Measurements from ENCODE around the gene PPP4R4.
"Not testable (repeated sequence)": the region's sequence is repeated elsewhere in the genome, so short reads cannot be mapped to it uniquely, and the experiment has no call there.

PPP4R4 gene

DNA sequence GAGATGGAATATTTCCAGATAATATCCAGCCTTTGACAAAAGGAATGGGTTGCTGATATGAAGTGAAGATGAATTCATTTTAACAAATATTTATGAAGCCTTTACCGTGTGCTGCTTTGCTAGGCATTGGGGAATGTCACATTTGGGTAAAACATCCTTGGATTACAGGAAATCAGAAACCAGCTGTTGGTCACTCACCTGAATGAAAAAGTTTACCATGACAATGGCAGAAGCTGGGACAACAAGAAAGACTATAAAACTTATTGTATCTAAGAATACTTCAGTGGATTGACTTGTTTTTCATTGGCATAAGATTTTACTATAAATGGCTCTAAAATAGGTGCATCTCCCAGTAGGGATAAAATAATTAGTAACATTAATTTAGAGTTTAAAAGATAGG is 19.7 kb downstream of the PPP4R4 start:
- Histone ChIP-seq H3K27ac (no peak overlapping the region), H3K9me3 (ENCODE audit: severe bottlenecking) (no peaks in the 10 kb centered on the region), H3K4me3 (ENCODE audit: low read depth, low read length) (no peak overlapping the region), H3K27me3 (ENCODE audit: insufficient read depth, low read depth, severe bottlenecking) (no peaks in the 10 kb centered on the region), H3K36me3 (no peaks in the 10 kb centered on the region)
- TF ChIP-seq, protein P1, sequence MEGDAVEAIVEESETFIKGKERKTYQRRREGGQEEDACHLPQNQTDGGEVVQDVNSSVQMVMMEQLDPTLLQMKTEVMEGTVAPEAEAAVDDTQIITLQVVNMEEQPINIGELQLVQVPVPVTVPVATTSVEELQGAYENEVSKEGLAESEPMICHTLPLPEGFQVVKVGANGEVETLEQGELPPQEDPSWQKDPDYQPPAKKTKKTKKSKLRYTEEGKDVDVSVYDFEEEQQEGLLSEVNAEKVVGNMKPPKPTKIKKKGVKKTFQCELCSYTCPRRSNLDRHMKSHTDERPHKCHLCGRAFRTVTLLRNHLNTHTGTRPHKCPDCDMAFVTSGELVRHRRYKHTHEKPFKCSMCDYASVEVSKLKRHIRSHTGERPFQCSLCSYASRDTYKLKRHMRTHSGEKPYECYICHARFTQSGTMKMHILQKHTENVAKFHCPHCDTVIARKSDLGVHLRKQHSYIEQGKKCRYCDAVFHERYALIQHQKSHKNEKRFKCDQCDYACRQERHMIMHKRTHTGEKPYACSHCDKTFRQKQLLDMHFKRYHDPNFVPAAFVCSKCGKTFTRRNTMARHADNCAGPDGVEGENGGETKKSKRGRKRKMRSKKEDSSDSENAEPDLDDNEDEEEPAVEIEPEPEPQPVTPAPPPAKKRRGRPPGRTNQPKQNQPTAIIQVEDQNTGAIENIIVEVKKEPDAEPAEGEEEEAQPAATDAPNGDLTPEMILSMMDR (IDR thresholded peaks at IDR 0.05; ENCODE audit: low read depth, low read length) = no peak
- no peak for DNase-seq

DNA sequence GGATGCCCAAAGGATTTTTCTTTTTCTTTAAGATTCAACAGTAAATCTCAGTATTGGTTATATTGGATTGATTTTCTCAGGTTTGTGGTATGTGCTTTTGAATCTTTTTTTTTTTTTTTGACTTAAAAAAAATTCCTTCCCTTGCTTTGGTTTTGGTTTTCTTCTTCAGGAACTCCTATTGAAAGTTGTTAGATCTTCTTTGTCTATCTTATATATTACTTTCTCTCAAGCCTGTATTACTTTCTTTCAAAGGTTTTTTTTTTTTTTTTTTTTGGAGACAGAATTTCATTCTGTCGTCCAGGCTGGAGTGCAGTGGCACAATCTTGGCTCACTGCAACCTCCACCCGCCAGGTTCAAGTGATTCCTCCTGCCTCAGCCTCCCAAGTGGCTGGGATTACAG is 21.9 kb downstream of the PPP4R4 start:
- Histone ChIP-seq H3K27me3 (ENCODE audit: insufficient read depth, low read depth, severe bottlenecking) (no peaks in the 10 kb centered on the region), H3K4me3 (ENCODE audit: low read depth, low read length) (no peak overlapping the region), H3K27ac (no peak overlapping the region), H3K36me3 (no peaks in the 10 kb centered on the region), H3K9me3 (ENCODE audit: severe bottlenecking) (peaks cover 6% of the 10 kb centered on the region)
- TF ChIP-seq, protein P1 (IDR thresholded peaks at IDR 0.05; ENCODE audit: low read depth, low read length) = no peak
- DNase-seq = no peak

DNA sequence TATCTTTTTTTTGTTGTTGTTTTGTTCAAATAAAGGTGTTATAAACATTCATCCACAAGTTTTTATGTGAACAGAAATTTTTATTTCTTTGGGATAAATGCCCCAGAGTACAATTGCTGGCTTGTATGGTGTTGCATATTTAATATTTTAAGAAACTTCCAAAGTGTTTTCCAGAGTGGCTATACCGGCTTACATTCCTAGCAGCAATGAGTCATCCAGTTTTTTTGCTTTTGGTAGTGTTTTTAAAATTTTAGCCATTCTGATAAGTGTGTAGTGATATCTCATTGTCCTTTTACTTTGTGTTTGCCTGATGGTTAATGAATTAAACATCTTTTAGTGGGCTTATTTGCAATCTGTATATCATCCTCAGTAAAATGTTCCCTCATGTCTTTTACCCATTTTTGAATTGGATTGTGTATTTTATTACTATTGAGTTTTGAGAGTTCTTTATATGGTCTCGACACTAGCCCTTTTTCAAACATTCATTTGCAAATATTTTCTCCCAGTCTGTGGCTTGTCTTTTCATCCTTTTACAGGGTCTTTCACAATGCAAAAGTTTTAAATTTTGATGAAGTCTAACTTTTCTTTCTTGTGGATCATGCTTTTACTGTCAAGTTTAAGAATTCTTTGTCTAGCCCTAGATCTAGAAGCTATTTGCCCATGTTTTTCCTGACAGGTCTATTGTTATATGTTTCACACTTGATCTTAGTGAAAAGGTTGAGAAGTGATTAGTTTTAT is 29.5 kb downstream of the PPP4R4 start:
- peaks cover 6% of the 10 kb centered on the region for H3K9me3 ChIP-seq (ENCODE audit: severe bottlenecking)
- no peaks in the 10 kb centered on the region for H3K27me3 ChIP-seq (ENCODE audit: insufficient read depth, low read depth, severe bottlenecking)
- DNase-seq = no peak
- TF ChIP-seq, protein P1 (IDR thresholded peaks at IDR 0.05; ENCODE audit: low read depth, low read length) = no peak
- no peak overlapping the region for H3K27ac ChIP-seq
- no peaks in the 10 kb centered on the region for H3K36me3 ChIP-seq
- H3K4me3 ChIP-seq (ENCODE audit: low read depth, low read length) = no peak overlapping the region

DNA sequence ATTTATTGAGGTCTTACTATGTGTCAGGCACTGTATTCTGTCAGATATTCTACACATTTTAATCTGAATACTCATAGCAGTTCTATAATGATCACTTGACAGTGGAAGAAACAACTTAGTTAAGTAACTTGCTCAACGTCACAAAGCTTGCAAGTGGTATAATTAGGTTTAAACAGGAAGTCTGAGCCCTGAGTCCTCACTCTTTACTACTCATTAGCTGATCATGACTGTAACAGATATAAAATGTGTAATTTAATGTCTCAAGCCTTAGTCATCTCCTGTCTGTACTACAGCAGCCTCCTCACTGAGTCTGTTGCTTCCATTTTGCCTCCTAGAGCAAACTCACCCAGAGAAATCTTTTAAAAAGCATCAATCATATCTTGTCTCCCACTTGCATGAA is 38.9 kb downstream of the PPP4R4 start:
- peaks cover 27% of the 10 kb centered on the region for H3K36me3 ChIP-seq
- no peak overlapping the region for H3K4me3 ChIP-seq (ENCODE audit: low read depth, low read length)
- no peak for DNase-seq
- H3K9me3 ChIP-seq (ENCODE audit: severe bottlenecking) = peaks cover 4% of the 10 kb centered on the region
- TF ChIP-seq, protein P1 (IDR thresholded peaks at IDR 0.05; ENCODE audit: low read depth, low read length) = no peak
- no peaks in the 10 kb centered on the region for H3K27me3 ChIP-seq (ENCODE audit: insufficient read depth, low read depth, severe bottlenecking)
- no peak overlapping the region for H3K27ac ChIP-seq

DNA sequence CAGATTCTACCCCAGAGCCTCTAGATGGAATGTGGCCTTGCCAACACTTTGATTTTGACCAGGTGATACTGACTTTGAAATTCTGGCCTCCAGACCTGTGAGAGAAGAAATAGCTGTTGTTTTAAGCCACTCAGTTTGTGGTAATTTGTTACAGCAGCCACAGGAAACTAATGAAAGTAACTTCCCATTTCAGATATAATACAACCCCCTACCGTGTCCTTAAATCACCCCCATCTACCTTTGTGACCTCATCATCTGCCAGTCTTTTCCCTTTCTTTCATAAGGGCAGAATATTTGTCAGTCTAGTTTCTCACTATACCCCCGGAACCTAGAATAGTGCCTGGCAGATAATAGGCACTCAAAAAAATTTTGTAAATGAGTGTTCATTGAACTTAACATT is 39.6 kb downstream of the PPP4R4 start:
- DNase-seq = no peak
- H3K27me3 ChIP-seq (ENCODE audit: insufficient read depth, low read depth, severe bottlenecking) = no peaks in the 10 kb centered on the region
- H3K27ac ChIP-seq = no peak overlapping the region
- H3K36me3 ChIP-seq = peaks cover 27% of the 10 kb centered on the region
- H3K4me3 ChIP-seq (ENCODE audit: low read depth, low read length) = no peak overlapping the region
- TF ChIP-seq, protein P1 (IDR thresholded peaks at IDR 0.05; ENCODE audit: low read depth, low read length) = no peak
- peaks cover 4% of the 10 kb centered on the region for H3K9me3 ChIP-seq (ENCODE audit: severe bottlenecking)

DNA sequence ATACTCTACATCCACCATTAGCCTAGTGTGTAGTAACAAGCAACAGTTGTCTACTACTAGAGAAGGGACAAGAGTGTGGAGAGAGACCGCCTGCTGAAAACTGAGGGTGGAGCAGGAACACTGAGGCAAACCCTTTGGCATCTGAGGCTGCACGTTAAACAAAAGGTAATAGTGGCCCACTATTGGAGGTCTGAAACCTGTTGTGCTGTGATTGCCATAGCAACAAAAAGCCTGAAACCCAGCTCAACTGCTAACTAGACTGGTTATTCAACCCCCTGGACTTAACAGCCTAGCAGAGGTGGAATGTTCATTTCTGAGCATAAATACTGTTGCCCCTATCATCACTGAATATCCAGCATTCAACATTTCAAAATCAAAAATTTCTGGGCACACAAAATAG is 43.0 kb downstream of the PPP4R4 start:
- no peak overlapping the region for H3K4me3 ChIP-seq (ENCODE audit: low read depth, low read length)
- H3K27ac ChIP-seq = no peak overlapping the region
- TF ChIP-seq, protein P1 (IDR thresholded peaks at IDR 0.05; ENCODE audit: low read depth, low read length) = no peak
- H3K27me3 ChIP-seq (ENCODE audit: insufficient read depth, low read depth, severe bottlenecking) = no peaks in the 10 kb centered on the region
- no peak for DNase-seq
- peaks cover 21% of the 10 kb centered on the region for H3K36me3 ChIP-seq
- H3K9me3 ChIP-seq (ENCODE audit: severe bottlenecking) = peaks cover 4% of the 10 kb centered on the region

DNA sequence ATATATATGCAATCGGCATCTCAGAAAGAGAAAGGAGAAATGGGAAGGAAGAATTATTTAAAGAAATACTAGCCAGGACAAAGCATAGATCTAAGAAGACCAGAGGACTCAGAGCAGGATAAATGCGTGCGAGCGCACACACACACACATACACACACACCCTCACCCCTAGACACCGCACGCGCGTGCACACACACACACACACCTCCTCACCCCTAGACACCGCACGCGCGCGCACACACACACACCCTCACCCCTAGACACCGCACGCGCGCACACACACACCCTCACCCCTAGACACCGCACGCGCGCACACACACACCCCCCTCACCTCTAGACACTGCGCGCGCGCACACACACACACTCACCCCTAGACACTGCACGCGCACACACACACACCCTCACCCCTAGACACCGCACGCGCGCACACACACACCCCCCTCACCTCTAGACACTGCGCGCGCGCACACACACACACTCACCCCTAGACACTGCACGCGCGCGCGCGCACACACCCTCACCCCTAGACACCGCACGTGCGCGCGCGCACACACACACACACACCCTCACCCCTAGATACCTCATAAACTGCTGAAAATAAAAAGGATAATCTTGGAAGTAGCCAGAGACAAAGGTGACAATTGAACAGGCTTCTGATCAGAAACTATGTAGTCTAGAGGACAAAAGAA is 44.2 kb downstream of the PPP4R4 start:
- H3K27ac ChIP-seq; DNase-seq; H3K9me3 ChIP-seq (ENCODE audit: severe bottlenecking); H3K27me3 ChIP-seq (ENCODE audit: insufficient read depth, low read depth, severe bottlenecking); H3K4me3 ChIP-seq (ENCODE audit: low read depth, low read length): not testable (repeated sequence)
- peaks cover 15% of the 10 kb centered on the region for H3K36me3 ChIP-seq
